Parathyroid adenoma (tissue), 2 donors: ENCODE data around the gene KCNH1.

Experiments used
- H2AFZ ChIP-seq: fragments of 300-600 bp; sonication (generic); one replicate; pipeline ENCODE4 v1.7.0; 2017; ENCODE audit warnings: antibody characterized with exemption, mild to moderate bottlenecking
- H3K27ac ChIP-seq: fragments of 300-600 bp; sonication (generic); one replicate; pipeline ENCODE4 v1.7.0; 2017
- H3K27me3 ChIP-seq: fragments of 300-600 bp; sonication (generic); one replicate; pipeline ENCODE4 v1.7.0; 2017; ENCODE audit warnings: low read length; ENCODE audit not compliant: control insufficient read depth, insufficient read depth
- H3K36me3 ChIP-seq: fragments of 300-600 bp; sonication (generic); one replicate; pipeline ENCODE4 v1.7.0; 2017; ENCODE audit warnings: low read length; ENCODE audit not compliant: control insufficient read depth, insufficient read depth
- H3K4me1 ChIP-seq: fragments of 300-600 bp; sonication (generic); one replicate; pipeline ENCODE4 v1.7.0; 2017; ENCODE audit warnings: control low read depth
- H3K4me2 ChIP-seq: fragments of 300-600 bp; sonication (generic); one replicate; pipeline ENCODE4 v1.7.0; 2017; ENCODE audit warnings: low read length
- H3K4me3 ChIP-seq: fragments of 300-600 bp; sonication (generic); one replicate; pipeline ENCODE4 v1.7.0; 2017; ENCODE audit warnings: low read depth, low read length
- H3K79me2 ChIP-seq: fragments of 300-600 bp; sonication (generic); one replicate; pipeline ENCODE4 v1.7.0; 2017; ENCODE audit warnings: control low read depth
- H3K9ac ChIP-seq: fragments of 300-600 bp; sonication (generic); one replicate; pipeline ENCODE4 v1.7.0; 2017; ENCODE audit warnings: mild to moderate bottlenecking
- H3K9me3 ChIP-seq: fragments of 300-600 bp; sonication (generic); one replicate; pipeline ENCODE4 v1.7.0; 2017; ENCODE audit warnings: low read length; ENCODE audit not compliant: control insufficient read depth
- TF ChIP-seq, protein P1 (sequence below): fragments of 300-600 bp; sonication (generic); IDR thresholded peaks from one replicate; pipeline ENCODE4 v1.7.0; 2017; ENCODE audit warnings: antibody characterized with exemption, mild to moderate bottlenecking
- donor health status: primary hyperparathyroidism.

The KCNH1 gene

DNA sequence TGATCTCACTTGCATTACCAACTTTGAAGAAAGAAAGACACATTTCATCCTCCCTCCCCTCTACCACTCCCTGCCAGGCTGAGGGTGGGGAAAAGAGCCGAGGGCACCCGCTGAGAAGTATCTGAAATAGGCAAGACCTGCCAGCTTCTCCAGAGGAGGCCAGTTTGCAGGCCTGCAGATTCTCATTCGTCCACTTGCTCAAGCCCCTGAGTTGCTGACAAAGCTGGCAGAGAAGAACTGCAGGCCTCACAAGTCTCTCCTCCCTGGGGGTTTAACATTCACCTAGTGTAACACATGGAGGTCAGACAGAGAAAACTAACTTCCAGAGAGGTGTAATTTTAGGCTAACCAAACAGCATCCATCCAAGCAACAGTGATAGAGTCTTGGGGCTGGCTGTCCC is 428.9 kb downstream of the KCNH1 start:
- Histone ChIP-seq H3K9me3 (no peaks in the 10 kb centered on the region), H3K4me2 (no peak overlapping the region), H3K79me2 (no peaks in the 10 kb centered on the region), H2AFZ (no peak overlapping the region), H3K36me3 (no peaks in the 10 kb centered on the region), H3K27ac (no peak overlapping the region), H3K9ac (no peak overlapping the region), H3K4me3 (no peak overlapping the region), H3K27me3 (no peaks in the 10 kb centered on the region), H3K4me1 (no peaks in the 10 kb centered on the region)
- TF ChIP-seq, protein P1, sequence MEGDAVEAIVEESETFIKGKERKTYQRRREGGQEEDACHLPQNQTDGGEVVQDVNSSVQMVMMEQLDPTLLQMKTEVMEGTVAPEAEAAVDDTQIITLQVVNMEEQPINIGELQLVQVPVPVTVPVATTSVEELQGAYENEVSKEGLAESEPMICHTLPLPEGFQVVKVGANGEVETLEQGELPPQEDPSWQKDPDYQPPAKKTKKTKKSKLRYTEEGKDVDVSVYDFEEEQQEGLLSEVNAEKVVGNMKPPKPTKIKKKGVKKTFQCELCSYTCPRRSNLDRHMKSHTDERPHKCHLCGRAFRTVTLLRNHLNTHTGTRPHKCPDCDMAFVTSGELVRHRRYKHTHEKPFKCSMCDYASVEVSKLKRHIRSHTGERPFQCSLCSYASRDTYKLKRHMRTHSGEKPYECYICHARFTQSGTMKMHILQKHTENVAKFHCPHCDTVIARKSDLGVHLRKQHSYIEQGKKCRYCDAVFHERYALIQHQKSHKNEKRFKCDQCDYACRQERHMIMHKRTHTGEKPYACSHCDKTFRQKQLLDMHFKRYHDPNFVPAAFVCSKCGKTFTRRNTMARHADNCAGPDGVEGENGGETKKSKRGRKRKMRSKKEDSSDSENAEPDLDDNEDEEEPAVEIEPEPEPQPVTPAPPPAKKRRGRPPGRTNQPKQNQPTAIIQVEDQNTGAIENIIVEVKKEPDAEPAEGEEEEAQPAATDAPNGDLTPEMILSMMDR: no peak

DNA sequence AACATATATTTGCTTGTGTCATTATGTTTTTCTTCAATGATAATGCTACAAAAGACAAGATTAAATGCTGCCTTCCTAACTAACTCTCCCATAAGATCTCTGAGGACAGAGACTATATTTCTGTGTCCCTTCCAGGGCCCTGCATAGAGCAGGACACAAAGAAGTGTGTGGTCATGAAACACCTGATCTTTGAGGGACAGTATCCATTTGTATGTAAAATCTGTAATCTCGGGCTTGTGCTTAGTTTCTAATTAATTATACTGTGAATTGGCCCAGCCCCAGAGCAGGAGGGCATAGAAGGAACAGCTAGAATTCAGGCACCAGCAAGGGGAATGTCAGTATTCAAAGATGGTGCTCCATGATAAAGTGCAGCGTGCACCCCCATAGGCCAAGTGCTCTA is 430.4 kb downstream of the KCNH1 start:
- Histone ChIP-seq H3K4me2 (no peak overlapping the region), H3K9me3 (no peaks in the 10 kb centered on the region), H3K36me3 (no peaks in the 10 kb centered on the region), H3K79me2 (no peaks in the 10 kb centered on the region), H3K4me3 (no peak overlapping the region), H3K9ac (no peak overlapping the region), H2AFZ (no peak overlapping the region), H3K27me3 (no peaks in the 10 kb centered on the region), H3K4me1 (no peaks in the 10 kb centered on the region), H3K27ac (no peak overlapping the region)
- TF ChIP-seq, protein P1: no peak

DNA sequence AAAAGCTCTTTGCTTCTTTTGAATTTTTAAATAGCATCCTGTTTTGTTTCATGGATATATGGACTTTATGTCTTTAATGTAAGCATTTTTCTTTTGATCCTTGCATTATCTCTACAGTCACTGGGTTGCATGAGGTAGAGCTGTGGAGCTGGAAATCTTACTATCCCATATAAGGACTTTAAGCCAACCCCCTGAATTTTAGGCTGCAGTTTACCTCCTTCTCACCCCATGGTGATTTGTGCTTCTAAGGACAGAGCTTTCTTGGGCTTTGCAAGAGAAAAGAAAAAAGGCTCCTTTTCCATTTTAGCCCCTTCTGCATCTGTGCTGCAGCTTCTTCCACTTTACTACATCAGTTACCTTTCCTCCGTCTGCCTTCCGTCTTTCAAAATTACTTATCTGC is 431.4 kb downstream of the KCNH1 start:
- Histone ChIP-seq H3K27ac (no peak overlapping the region), H3K4me3 (no peak overlapping the region), H3K27me3 (no peaks in the 10 kb centered on the region), H3K9me3 (no peaks in the 10 kb centered on the region), H3K4me1 (no peaks in the 10 kb centered on the region), H2AFZ (no peak overlapping the region), H3K79me2 (no peaks in the 10 kb centered on the region), H3K36me3 (no peaks in the 10 kb centered on the region), H3K9ac (no peak overlapping the region), H3K4me2 (no peak overlapping the region)
- TF ChIP-seq, protein P1: no peak

DNA sequence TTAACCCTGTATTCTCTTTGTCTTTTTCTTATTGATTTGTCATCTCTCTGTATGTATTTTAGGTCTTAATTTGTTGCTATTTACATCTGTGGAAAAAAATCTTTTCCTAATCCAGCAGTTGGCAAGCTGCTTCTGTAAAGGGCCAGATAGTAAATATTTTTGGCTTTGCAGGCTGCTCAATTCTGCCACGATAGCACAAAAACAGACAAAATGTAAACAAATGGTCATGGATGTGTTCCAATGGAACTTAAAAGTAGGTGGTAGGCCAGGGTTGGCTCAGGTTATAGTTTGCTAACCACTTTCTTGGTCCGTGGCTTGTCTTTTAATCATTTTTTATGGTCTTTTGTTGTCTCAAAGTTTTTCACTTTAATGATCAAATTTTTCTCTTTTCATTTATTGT is 433.4 kb downstream of the KCNH1 start:
- Histone ChIP-seq H2AFZ (no peak overlapping the region), H3K27ac (no peak overlapping the region), H3K36me3 (no peaks in the 10 kb centered on the region), H3K9ac (no peak overlapping the region), H3K4me2 (no peak overlapping the region), H3K4me1 (no peaks in the 10 kb centered on the region), H3K79me2 (no peaks in the 10 kb centered on the region), H3K9me3 (no peaks in the 10 kb centered on the region), H3K27me3 (no peaks in the 10 kb centered on the region), H3K4me3 (no peak overlapping the region)
- TF ChIP-seq, protein P1: no peak

DNA sequence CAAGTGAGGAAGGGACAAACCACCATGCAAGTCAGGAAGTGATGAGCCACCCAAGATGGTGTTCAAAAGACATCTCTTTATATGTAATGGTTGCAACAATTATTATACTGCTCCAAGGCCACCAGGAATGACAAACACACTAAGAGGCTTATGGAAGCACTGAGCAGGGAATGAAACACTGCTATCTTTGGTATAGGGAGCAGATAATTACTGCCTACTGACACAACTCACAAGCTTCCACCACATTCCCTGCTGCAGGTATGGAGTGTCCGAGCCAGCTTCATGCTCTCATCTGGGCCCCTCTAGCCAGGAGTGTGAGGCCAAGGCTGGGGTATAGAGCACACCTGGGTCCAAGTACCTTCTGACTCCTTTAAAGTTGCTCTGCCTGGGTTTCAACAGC is 433.9 kb downstream of the KCNH1 start:
- Histone ChIP-seq H3K9ac (no peak overlapping the region), H3K9me3 (no peaks in the 10 kb centered on the region), H3K27ac (no peak overlapping the region), H3K4me2 (no peak overlapping the region), H2AFZ (no peak overlapping the region), H3K27me3 (no peaks in the 10 kb centered on the region), H3K4me1 (no peaks in the 10 kb centered on the region), H3K4me3 (no peak overlapping the region), H3K79me2 (no peaks in the 10 kb centered on the region), H3K36me3 (no peaks in the 10 kb centered on the region)
- TF ChIP-seq, protein P1: no peak
